Kidney epithelial cell (primary cell): ENCODE measurements around the gene MAEA. TPM values are rescaled to one million over a fixed set of nuclear protein-coding genes. Genes with fewer than 3 reads are reported as not detected.

Experiments
- DNase-seq: peaks from one replicate; pipeline ENCODE4 v3.0.0-alpha.2; 2010; ENCODE audit warnings: low read depth
- H3K27me3 ChIP-seq: 2 replicates; pipeline ENCODE4 v1.6.0; 2011; ENCODE audit warnings: low read length; ENCODE audit not compliant: control insufficient read depth, insufficient read depth
- H3K36me3 ChIP-seq: 2 replicates; pipeline ENCODE4 v1.5.1; 2011; ENCODE audit warnings: low read length; ENCODE audit not compliant: control insufficient read depth, insufficient read depth
- H3K4me3 ChIP-seq: 2 replicates; pipeline ENCODE4 v1.5.1; 2011; ENCODE audit warnings: low read depth, mild to moderate bottlenecking, control low read depth, low read length
- total RNA-seq: library from RNA; depleted of rRNA; stranded (reverse); fragments of >200 nt; gene quantifications from 2 replicates; pipeline ENCODE4 v1.2.3, GENCODE V29; 2015
- TF ChIP-seq, protein P1 (sequence below): IDR thresholded peaks from 2 replicates; pipeline ENCODE4 v1.5.1; 2011; ENCODE audit warnings: mild to moderate bottlenecking, moderate library complexity, low read length, control low read depth, inconsistent platforms; ENCODE audit not compliant: insufficient read depth, poor library complexity, severe bottlenecking

The MAEA gene
- total RNA-seq, 1 donor from 2014 or later: 79.1 TPM

DNA sequence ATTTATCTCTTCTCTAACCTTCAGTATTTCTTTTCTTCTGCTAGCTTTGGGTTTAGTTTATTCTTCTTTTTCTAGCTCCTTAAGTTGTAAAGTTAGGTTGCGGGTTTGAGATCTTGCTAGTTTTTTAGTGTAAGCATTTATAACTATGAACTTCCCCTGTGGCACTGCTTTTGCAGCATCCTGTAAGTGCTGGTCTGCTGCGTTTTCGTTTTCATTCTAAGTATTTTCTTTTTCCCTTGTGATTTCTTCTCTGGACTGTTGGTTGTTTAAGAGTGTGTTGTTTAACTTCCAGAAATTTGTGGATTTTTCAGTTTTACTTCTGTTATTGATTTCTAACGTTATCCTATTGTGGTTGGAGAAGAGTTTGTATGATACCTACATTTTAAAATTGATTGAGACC lies 29.7 kb upstream of the MAEA start:
- H3K4me3 ChIP-seq: no peak overlapping the region
- TF ChIP-seq, protein P1, sequence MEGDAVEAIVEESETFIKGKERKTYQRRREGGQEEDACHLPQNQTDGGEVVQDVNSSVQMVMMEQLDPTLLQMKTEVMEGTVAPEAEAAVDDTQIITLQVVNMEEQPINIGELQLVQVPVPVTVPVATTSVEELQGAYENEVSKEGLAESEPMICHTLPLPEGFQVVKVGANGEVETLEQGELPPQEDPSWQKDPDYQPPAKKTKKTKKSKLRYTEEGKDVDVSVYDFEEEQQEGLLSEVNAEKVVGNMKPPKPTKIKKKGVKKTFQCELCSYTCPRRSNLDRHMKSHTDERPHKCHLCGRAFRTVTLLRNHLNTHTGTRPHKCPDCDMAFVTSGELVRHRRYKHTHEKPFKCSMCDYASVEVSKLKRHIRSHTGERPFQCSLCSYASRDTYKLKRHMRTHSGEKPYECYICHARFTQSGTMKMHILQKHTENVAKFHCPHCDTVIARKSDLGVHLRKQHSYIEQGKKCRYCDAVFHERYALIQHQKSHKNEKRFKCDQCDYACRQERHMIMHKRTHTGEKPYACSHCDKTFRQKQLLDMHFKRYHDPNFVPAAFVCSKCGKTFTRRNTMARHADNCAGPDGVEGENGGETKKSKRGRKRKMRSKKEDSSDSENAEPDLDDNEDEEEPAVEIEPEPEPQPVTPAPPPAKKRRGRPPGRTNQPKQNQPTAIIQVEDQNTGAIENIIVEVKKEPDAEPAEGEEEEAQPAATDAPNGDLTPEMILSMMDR: no peak
- H3K27me3 ChIP-seq: no peaks in the 10 kb centered on the region
- H3K36me3 ChIP-seq: no peaks in the 10 kb centered on the region
- no peak for DNase-seq

DNA sequence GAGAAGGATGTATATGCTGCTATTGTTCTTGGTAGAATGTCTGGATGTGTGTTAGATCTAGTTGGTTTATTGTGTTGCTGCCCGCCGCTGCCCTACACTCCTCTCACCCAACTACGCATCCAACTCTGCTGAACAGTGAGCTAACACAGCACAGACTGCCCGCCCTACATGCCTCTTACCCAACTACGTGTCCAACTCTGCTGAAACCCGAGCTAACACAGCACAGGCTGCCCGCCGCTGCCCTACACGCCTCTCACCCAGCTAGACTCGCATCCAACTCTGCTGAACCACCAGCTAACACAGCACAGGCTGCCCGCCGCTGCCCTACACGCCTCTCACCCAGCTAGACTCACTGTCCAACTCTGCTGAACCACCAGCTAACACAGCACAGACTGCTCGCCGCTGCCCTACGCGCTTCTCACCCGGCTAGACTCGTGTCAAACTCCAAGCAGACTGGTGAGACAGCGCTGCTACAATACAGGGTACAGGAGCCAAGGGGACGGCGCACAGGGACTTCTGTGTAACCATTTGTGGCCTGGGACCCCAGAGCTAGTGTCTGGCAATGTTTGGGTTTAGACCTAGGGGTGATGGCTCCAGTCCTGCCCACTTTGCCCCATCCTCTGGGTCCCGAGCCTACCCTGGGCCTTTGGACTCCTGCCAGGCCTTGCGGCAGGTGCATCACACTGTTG lies 29.1 kb upstream of the MAEA start:
- H3K4me3 ChIP-seq: no peak overlapping the region
- DNase-seq: no peak
- TF ChIP-seq, protein P1: no peak
- H3K27me3 ChIP-seq: no peaks in the 10 kb centered on the region
- no peaks in the 10 kb centered on the region for H3K36me3 ChIP-seq

DNA sequence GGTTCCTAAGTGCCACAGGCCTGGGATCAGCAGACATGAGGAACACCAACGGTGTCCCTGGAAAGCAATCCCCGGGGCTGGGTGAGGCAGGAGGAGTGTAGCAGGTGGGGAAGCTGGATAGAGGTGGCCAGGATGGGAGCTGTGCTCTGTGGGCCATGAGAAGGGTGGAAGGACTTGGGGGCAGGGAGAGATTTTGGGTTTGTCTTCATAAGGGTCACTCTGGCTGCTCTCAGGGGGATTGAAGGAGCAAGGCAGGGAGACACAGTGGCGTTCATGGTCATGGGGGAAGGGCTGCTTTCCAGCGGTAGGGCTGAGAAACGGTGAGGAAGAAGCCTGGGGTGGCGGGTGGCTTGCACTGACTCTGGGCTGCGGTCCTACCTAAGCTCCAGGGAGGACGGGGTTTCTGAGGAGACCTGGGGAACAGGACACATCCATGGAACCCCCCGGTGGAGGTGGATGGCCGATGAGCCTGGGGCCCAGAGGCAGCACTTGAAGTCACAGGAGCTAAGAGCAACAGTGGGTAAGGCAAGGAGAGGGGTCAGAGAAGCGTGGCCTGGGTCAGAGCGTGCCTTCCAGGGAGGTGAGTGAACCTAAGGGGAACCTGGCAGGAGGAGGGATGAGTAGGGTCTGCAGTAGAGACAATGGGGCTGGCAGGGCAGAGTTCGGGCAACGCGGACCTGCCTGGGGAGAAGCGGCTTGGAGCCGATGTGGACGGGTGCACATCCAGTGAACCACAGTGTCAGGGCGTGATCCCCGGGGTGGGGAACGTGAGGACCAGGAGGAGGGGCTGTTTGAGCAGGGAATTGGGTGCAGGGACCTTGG lies 28.4 kb upstream of the MAEA start:
- Histone ChIP-seq H3K4me3 (no peak overlapping the region), H3K36me3 (no peaks in the 10 kb centered on the region), H3K27me3 (no peaks in the 10 kb centered on the region)
- no peak for DNase-seq
- TF ChIP-seq, protein P1: no peak

DNA sequence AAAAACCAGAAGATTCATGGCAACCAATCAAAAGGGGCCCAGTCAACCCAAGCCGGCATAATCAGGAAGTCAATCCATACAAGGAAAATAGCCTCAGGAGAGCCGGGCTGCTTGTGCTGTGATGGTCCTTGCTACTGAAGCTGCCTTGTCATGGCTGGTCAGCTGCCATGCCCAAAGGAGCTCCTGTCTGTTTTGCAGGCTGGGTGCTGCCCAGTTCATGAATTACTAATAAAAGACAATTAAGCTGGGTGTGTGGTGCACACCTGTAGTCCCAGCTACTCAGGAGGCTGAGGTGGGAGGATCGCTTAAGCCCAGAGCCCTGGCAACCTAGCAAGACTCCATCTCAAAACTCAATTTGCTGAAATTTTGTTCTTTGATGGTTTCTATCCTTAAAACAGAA lies 24.7 kb upstream of the MAEA start:
- H3K4me3 ChIP-seq: no peak overlapping the region
- no peaks in the 10 kb centered on the region for H3K27me3 ChIP-seq
- TF ChIP-seq, protein P1: no peak
- no peaks in the 10 kb centered on the region for H3K36me3 ChIP-seq
- no peak for DNase-seq

DNA sequence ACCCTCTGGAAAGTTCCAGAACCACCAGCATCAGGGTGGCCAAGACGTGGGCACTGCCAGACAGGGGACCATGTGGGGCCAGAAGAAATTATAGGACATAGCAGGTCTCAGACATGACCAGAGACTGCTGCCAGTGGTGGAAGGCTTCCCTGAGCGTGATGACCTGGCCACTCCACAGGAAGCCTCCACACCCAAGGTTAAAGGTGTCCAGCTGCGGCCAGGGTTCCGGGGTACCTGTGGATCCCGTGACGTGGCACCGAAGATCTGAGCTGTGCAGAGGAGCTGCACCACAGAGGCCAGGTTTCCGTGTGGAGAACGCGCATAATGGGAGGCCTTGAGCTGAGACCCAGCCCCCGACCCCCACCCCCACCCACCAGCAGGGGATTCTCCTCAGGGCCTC lies 24.3 kb upstream of the MAEA start:
- Histone ChIP-seq H3K36me3 (no peaks in the 10 kb centered on the region), H3K4me3 (no peak overlapping the region), H3K27me3 (no peaks in the 10 kb centered on the region)
- DNase-seq: no peak
- TF ChIP-seq, protein P1: no peak
